ENCODE measurements around the gene LSM14A. TPM values are rescaled to one million over a fixed set of nuclear protein-coding genes. Genes with fewer than 3 reads are reported as not detected.

The LSM14A gene
- total and polyA plus RNA-seq, 9 of the 15 experiments (the other 6 are each of a cell fraction or from before 2014, with no cell fraction given) = 19.5 to 150 (median 95.1) TPM

- TF ChIP-seq ZNF140 (CRISPR knock-in tag; IDR thresholded peaks at IDR 0.05) (no peak), PATZ1 (CRISPR knock-in tag; IDR thresholded peaks at IDR 0.05; ENCODE audit: borderline replicate concordance) (no peak), MBD1 (CRISPR knock-in tag; IDR thresholded peaks at IDR 0.05) (no peak), ZNF696 (CRISPR knock-in tag; conservative IDR thresholded peaks at IDR 0.05) (no peak), E2F1 (CRISPR knock-in tag; IDR thresholded peaks at IDR 0.05) (no peak), TAF9B (IDR thresholded peaks at IDR 0.05; ENCODE audit: partially characterized antibody) (no peak), POLR2G (IDR thresholded peaks at IDR 0.05; ENCODE audit: low read depth, low read length) (peak; percentile 78), BCOR (IDR thresholded peaks at IDR 0.05) (no peak), HSF4 (CRISPR knock-in tag; IDR thresholded peaks at IDR 0.05; ENCODE audit: borderline replicate concordance) (no peak), HINFP (tag; conservative IDR thresholded peaks at IDR 0.05; ENCODE audit: low read depth) (no peak), ZNF668 (CRISPR knock-in tag; IDR thresholded peaks at IDR 0.05) (no peak), ZNF449 (CRISPR knock-in tag; IDR thresholded peaks at IDR 0.05) (no peak), KHSRP (IDR thresholded peaks at IDR 0.05) (no peak), NFIX (CRISPR knock-in tag; IDR thresholded peaks at IDR 0.05; ENCODE audit: low read depth) (no peak), ZNF280A (IDR thresholded peaks at IDR 0.05; ENCODE audit: low read depth, partially characterized antibody) (no peak), ESRRB (CRISPR knock-in tag; IDR thresholded peaks at IDR 0.05; ENCODE audit: borderline replicate concordance) (no peak), MAFG (tag; conservative IDR thresholded peaks at IDR 0.05) (no peak), CBFA2T3 (IDR thresholded peaks at IDR 0.05) (peak; percentile 32; the same call in 1 of the 2 replicates)
These were observed 82.6 kb downstream of the LSM14A start (continued) for GRCh38 chr19:34254698-34255432.

Data from K562 (cell line).